Endothelial cell of umbilical vein (primary cell): ENCODE measurements around the gene PTBP2. TPM values are rescaled to one million over a fixed set of nuclear protein-coding genes. Genes with fewer than 3 reads are reported as not detected.

Experiments used
- BruUV-seq: library from RNA; stranded (reverse); fragments of 400-500 nt; replicated peaks from 2 replicates; lab custom pipeline; 2021; lab: Mats Ljungman, UMichigan
- CTCF ChIA-PET: fragments of 300-600, 350-600 bp; sonication (Branson Sonifier 250); formaldehyde crosslinking; loops from one replicate; lab custom pipeline; 2021; ENCODE audit warnings: antibody characterized with exemption, inconsistent platforms; lab: Charles Lee
- POLR2A ChIA-PET: fragments of 300-600, 350-600 bp; sonication (Branson Sonifier 250); formaldehyde crosslinking; loops from one replicate; lab custom pipeline; 2021; ENCODE audit warnings: antibody characterized with exemption, inconsistent platforms; lab: Charles Lee
- DNase-seq: peaks from one replicate; pipeline ENCODE4 v3.0.0-alpha.2; 2011; ENCODE audit warnings: low read depth, low spot score
- FAIRE-seq: peaks from 2 replicates; lab custom pipeline; 2011; peaks lifted over from hg19 to GRCh38; lab: Jason Lieb, UNC
- H2AFZ ChIP-seq: 2 replicates; pipeline ENCODE4 v1.6.0; 2012; ENCODE audit warnings: low read depth, low read length, control low read depth, inconsistent platforms
- H3K27ac ChIP-seq: 2 replicates; pipeline ENCODE4 v1.5.1; 2011; ENCODE audit warnings: low read depth, mild to moderate bottlenecking, control low read depth, low read length, moderate library complexity; ENCODE audit not compliant: insufficient read depth
- H3K27me3 ChIP-seq, 2 experiments: 2 replicates each; pipeline versions ENCODE4 v1.6.0 to v1.6.1; 2011; ENCODE audit warnings: low read length in 2 of 2, mixed read lengths in 1 of 2; ENCODE audit not compliant: control insufficient read depth in 2 of 2, insufficient read depth in 2 of 2
- H3K36me3 ChIP-seq, 2 experiments: 2 replicates in 1 of 2; 3 replicates in 1 of 2; pipeline ENCODE4 v1.5.1; 2011; ENCODE audit warnings: low read length in 2 of 2, mild to moderate bottlenecking in 1 of 2, moderate library complexity in 1 of 2; ENCODE audit not compliant: control insufficient read depth in 2 of 2, insufficient read depth in 2 of 2; ENCODE audit errors: extremely low read depth in 1 of 2
- H3K4me1 ChIP-seq: 3 replicates; pipeline ENCODE4 v1.5.1; 2011; ENCODE audit warnings: mild to moderate bottlenecking, low read length; ENCODE audit not compliant: control insufficient read depth, insufficient read depth; ENCODE audit errors: extremely low read depth
- H3K4me2 ChIP-seq: 2 replicates; pipeline ENCODE4 v1.6.1; 2011; ENCODE audit warnings: low read length, control low read depth, mixed read lengths; ENCODE audit not compliant: insufficient read depth
- H3K4me3 ChIP-seq, 3 experiments: fragments of 200-600 bp in 1 of 3; sonication (generic), shearing (Covaris generic) in 1 of 3; replicated peaks in 1 of 3; 2 replicates each; pipeline ENCODE4 v1.5.1; 2011 to 2016; ENCODE audit warnings: control low read depth in 3 of 3, low read length in 3 of 3, mild to moderate bottlenecking in 2 of 3, inconsistent platforms in 1 of 3, low read depth in 1 of 3, moderate library complexity in 1 of 3; ENCODE audit not compliant: insufficient read depth in 1 of 3
- H3K79me2 ChIP-seq: 2 replicates; pipeline ENCODE4 v1.6.0; 2012; ENCODE audit warnings: low read length, inconsistent platforms; ENCODE audit not compliant: control insufficient read depth, insufficient read depth
- H3K9ac ChIP-seq: replicated peaks from 2 replicates; pipeline ENCODE3; 2011; ENCODE audit warnings: low read length, control low read depth; ENCODE audit not compliant: insufficient read depth; ENCODE audit errors: extremely low read depth
- H3K9me1 ChIP-seq: replicated peaks from 3 replicates; pipeline ENCODE4 v1.6.0; 2011; ENCODE audit warnings: mild to moderate bottlenecking, low read length; ENCODE audit not compliant: control insufficient read depth, insufficient read depth; ENCODE audit errors: extremely low read depth
- H3K9me3 ChIP-seq: replicated peaks from 2 replicates; pipeline ENCODE4 v1.5.1; 2012; ENCODE audit warnings: low read length, inconsistent platforms; ENCODE audit not compliant: control insufficient read depth, insufficient read depth
- H4K20me1 ChIP-seq: replicated peaks from 2 replicates; pipeline ENCODE3; 2011; ENCODE audit warnings: mild to moderate bottlenecking, low read length; ENCODE audit not compliant: control insufficient read depth, insufficient read depth; ENCODE audit errors: extremely low read depth
- CTCF ChIP-seq, 2 donors: IDR thresholded peaks; 1 replicate in 1 of 2; 2 replicates in 1 of 2; pipeline ENCODE4 v1.5.1; 2011; ENCODE audit warnings: low read length in 2 of 2, mild to moderate bottlenecking in 2 of 2, moderate library complexity in 2 of 2, control low read depth in 1 of 2, inconsistent platforms in 1 of 2, low read depth in 1 of 2; ENCODE audit not compliant: insufficient read depth in 1 of 2; ENCODE audit errors: extremely low read depth in 1 of 2
- FOS ChIP-seq: IDR thresholded peaks from 2 replicates; pipeline ENCODE4 v1.6.1; 2011; ENCODE audit warnings: mild to moderate bottlenecking, low read length, moderate library complexity, borderline replicate concordance; ENCODE audit not compliant: insufficient read depth
- GATA2 ChIP-seq: IDR thresholded peaks from 2 replicates; pipeline ENCODE4 v1.7.0; 2011; ENCODE audit warnings: low read depth, mild to moderate bottlenecking, moderate library complexity, mixed read lengths, low read length; ENCODE audit not compliant: insufficient read length, insufficient read depth
- JUN ChIP-seq: IDR thresholded peaks from 2 replicates; pipeline ENCODE4 v1.6.1; 2011; ENCODE audit warnings: borderline replicate concordance, low read depth; ENCODE audit not compliant: insufficient read length, insufficient read depth
- MAX ChIP-seq: IDR thresholded peaks from 2 replicates; pipeline ENCODE4 v1.6.1; 2011; ENCODE audit not compliant: insufficient read depth, insufficient read length
- MYC ChIP-seq: IDR thresholded peaks from one replicate; pipeline ENCODE4 v1.6.1; 2011; ENCODE audit warnings: mild to moderate bottlenecking, low read depth, low read length
- POLR2A ChIP-seq: IDR thresholded peaks from 2 replicates; pipeline ENCODE4 v1.6.1; 2012; ENCODE audit warnings: low read depth, mild to moderate bottlenecking, control low read depth, low read length
- POLR2AphosphoS5 ChIP-seq: IDR thresholded peaks from 2 replicates; pipeline ENCODE4 v1.6.1; 2012; ENCODE audit warnings: low read depth, mild to moderate bottlenecking, control low read depth, low read length, moderate library complexity; ENCODE audit not compliant: insufficient read depth
- dilution Hi-C: fragments of 300-500 bp; cut with MboI; formaldehyde crosslinking; loops from one replicate; pipeline ENCODE4 v1.15.0; 2019; ENCODE audit warnings: low sequenced_read_pairs; ENCODE audit not compliant: extremely low pct_ligation_motif_present
- intact Hi-C: fragments of 100-400 bp; cut with micrococcal nuclease; formaldehyde crosslinking; loops from one replicate; pipeline ENCODE4 v1.10.0; 2022
- polyA plus RNA-seq, 4 experiments: library from polyadenylated mRNA; depleted of rRNA in 3 of 4; stranded (reverse) in 3 of 4; unstranded in 1 of 4; fragments of >200 nt; gene quantifications; 2 replicates each; pipeline versions ENCODE4 v1.2.1 to v1.2.3, GENCODE V29; 2011 to 2012; ENCODE audit warnings: missing spikeins in 1 of 4
- total RNA-seq: library from RNA; stranded (reverse); gene quantifications from 2 replicates; pipeline ENCODE4 v1.2.3, GENCODE V29; 2021

The PTBP2 gene
- total and polyA plus RNA-seq, 2 donors (not counting 3 experiments of a cell fraction or from before 2014, with no cell fraction given) = 7.7 to 27.0 TPM

GRCh38 chr1:96714881-96715280 is 6.7 kb upstream of the PTBP2 start:
- H3K79me2 ChIP-seq = no peaks in the 10 kb centered on the region
- no peaks in the 10 kb centered on the region for H3K9me1 ChIP-seq
- FAIRE-seq (no peak), DNase-seq (no peak)
- ChIA-PET CTCF (no interaction called here), POLR2A (no interaction called here)
- H3K27me3 ChIP-seq = peaks cover 3 to 5% of the 10 kb centered on the region in 2 experiments
- no peak overlapping the region for H3K27ac ChIP-seq
- no peaks in the 10 kb centered on the region for H3K4me1 ChIP-seq
- no TSS peak for BruUV-seq
- H4K20me1 ChIP-seq = no peaks in the 10 kb centered on the region
- no peaks in the 10 kb centered on the region for H3K9me3 ChIP-seq
- no peak overlapping the region for H3K4me2 ChIP-seq
- H3K36me3 ChIP-seq = no peaks in the 10 kb centered on the region
- H2AFZ ChIP-seq = no peak overlapping the region
- intact Hi-C loops = no loop called here
- no peak overlapping the region for H3K9ac ChIP-seq
- TF ChIP-seq POLR2AphosphoS5 (no peak), POLR2A (no peak), FOS (no peak), GATA2 (no peak), CTCF (IDR thresholded peaks at IDR 0.05; ENCODE audit: extremely low read depth in 1 of 2, insufficient read depth in 1 of 2, low read depth in 1 of 2, low read length in 2 of 2) (no peak), MYC (no peak), JUN (no peak), MAX (no peak)
- no peak overlapping the region for H3K4me3 ChIP-seq
- dilution Hi-C loops = no loop called here
